ENCODE results near the gene ESAM. TPM values are rescaled to one million over a fixed set of nuclear protein-coding genes. Genes with fewer than 3 reads are reported as not detected.

ESAM gene
- total and polyA plus RNA-seq, 7 donors = 2.3 to 14.9 (median 6.2) TPM

GRCh38 chr11:124724979-124725718, 36.9 kb downstream of the ESAM start:
- intact Hi-C loops (cut with DNase I) = no loop called here
- DNase-seq = no peak
- H3K4me3 ChIP-seq = no peak overlapping the region
- TF ChIP-seq POLR2AphosphoS5 (IDR thresholded peaks at IDR 0.05) (no peak), POLR2A (IDR thresholded peaks at IDR 0.05) (no peak), EP300 (IDR thresholded peaks at IDR 0.05) (no peak)
- TF ChIP-seq, protein P1, sequence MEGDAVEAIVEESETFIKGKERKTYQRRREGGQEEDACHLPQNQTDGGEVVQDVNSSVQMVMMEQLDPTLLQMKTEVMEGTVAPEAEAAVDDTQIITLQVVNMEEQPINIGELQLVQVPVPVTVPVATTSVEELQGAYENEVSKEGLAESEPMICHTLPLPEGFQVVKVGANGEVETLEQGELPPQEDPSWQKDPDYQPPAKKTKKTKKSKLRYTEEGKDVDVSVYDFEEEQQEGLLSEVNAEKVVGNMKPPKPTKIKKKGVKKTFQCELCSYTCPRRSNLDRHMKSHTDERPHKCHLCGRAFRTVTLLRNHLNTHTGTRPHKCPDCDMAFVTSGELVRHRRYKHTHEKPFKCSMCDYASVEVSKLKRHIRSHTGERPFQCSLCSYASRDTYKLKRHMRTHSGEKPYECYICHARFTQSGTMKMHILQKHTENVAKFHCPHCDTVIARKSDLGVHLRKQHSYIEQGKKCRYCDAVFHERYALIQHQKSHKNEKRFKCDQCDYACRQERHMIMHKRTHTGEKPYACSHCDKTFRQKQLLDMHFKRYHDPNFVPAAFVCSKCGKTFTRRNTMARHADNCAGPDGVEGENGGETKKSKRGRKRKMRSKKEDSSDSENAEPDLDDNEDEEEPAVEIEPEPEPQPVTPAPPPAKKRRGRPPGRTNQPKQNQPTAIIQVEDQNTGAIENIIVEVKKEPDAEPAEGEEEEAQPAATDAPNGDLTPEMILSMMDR (IDR thresholded peaks at IDR 0.05) = no peak
- no peaks in the 10 kb centered on the region for H3K9me3 ChIP-seq
- no peaks in the 10 kb centered on the region for H3K4me1 ChIP-seq
- no peaks in the 10 kb centered on the region for H3K36me3 ChIP-seq
- WGBS, 2 donors = 15 to 31% methylated on average over 14 of the region's 14 CpGs
- peaks cover 0 to 68% (median 13%) of the 10 kb centered on the region in 3 donors for H3K27me3 ChIP-seq
- no peak overlapping the region for H3K27ac ChIP-seq

- no peak for DNase-seq
- Histone ChIP-seq H3K9me3 (no peaks in the 10 kb centered on the region), H3K27me3 (peaks cover 6 to 98% (median 29%) of the 10 kb centered on the region in 3 donors), H3K27ac (no peak overlapping the region), H3K4me1 (peaks cover 0 to 13% (median 9%) of the 10 kb centered on the region in 4 donors), H3K4me3 (no peak overlapping the region), H3K36me3 (no peaks in the 10 kb centered on the region)
- TF ChIP-seq, protein P1 (IDR thresholded peaks at IDR 0.05) = no peak
- no peak for TF ChIP-seq POLR2AphosphoS5 (IDR thresholded peaks at IDR 0.05)
- no peak for TF ChIP-seq POLR2A (IDR thresholded peaks at IDR 0.05)
- 36 to 77% methylated on average over 6 of the region's 6 CpGs for WGBS, 2 donors
- intact Hi-C loops (cut with DNase I) = no loop called here
Measured at GRCh38 chr11:124722176-124722575, 39.9 kb downstream of the ESAM start.

DNA sequence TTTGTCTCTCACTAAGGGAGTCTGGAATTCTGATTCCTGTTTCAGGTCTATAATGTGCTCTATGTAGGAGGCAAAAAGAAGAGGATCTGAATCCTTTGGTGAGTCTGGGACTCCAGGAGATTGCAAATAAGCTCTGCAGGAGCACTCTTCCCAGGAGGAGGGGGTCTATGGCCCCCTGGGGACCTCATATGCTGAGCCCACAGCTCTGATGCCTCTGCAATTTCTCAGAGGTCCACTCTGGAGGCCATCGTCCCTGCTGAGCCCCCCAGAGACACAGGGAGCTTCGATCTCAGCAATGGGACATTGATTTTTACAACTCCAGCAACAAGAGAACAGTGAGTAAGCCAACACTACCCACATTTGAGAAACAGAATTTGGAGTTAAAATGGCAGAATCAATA, 42.6 kb downstream of the ESAM start:
- no peak overlapping the region for H3K27ac ChIP-seq
- H3K36me3 ChIP-seq = no peaks in the 10 kb centered on the region
- 67 to 83% methylated on average over 2 of the region's 2 CpGs for WGBS, 2 donors
- peaks cover 6 to 81% (median 33%) of the 10 kb centered on the region in 3 donors for H3K27me3 ChIP-seq
- no peak overlapping the region for H3K4me3 ChIP-seq
- no peak for DNase-seq
- peaks cover 0 to 13% (median 9%) of the 10 kb centered on the region in 4 donors for H3K4me1 ChIP-seq
- intact Hi-C loops (cut with DNase I) = no loop called here
- no peaks in the 10 kb centered on the region for H3K9me3 ChIP-seq
- TF ChIP-seq, protein P1 (IDR thresholded peaks at IDR 0.05) = no peak
- TF ChIP-seq EP300 (IDR thresholded peaks at IDR 0.05) (no peak), POLR2A (IDR thresholded peaks at IDR 0.05) (no peak), POLR2AphosphoS5 (IDR thresholded peaks at IDR 0.05) (no peak)

DNA sequence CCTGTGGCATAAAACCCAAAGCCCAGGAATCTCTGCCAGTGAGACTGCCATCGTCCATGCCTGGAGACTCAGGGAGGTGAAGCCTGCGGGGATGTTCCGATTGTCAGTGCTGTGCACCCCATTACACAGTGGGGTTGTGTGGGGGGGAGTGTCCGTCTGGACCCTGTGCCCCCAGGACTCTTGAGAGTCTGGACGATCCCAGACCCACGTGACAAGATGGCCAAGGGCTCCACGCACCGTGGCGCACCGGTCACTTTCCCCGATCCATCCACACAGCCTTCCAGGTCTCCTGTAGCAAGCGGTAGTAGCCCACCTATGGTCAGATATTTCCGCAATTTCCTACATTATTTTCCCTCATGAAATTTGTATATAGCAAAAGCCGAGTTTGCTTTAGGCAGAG, 43.3 kb downstream of the ESAM start:
- whole genome bisulfite sequencing, 2 donors = 70 to 73% methylated on average over 14 of the region's 14 CpGs
- H3K27ac ChIP-seq = no peak overlapping the region
- no peak for DNase-seq
- no peak overlapping the region for H3K4me3 ChIP-seq
- H3K4me1 ChIP-seq = peaks cover 0 to 13% (median 9%) of the 10 kb centered on the region in 4 donors
- H3K27me3 ChIP-seq = peaks cover 6 to 75% (median 33%) of the 10 kb centered on the region in 3 donors
- intact Hi-C loops (cut with DNase I) = no loop called here
- TF ChIP-seq POLR2A (IDR thresholded peaks at IDR 0.05) (no peak), EP300 (IDR thresholded peaks at IDR 0.05) (no peak), POLR2AphosphoS5 (IDR thresholded peaks at IDR 0.05) (no peak)
- TF ChIP-seq, protein P1 (IDR thresholded peaks at IDR 0.05) = no peak
- H3K9me3 ChIP-seq = no peaks in the 10 kb centered on the region
- H3K36me3 ChIP-seq = no peaks in the 10 kb centered on the region
